ENCODE measurements around the gene PANK2. TPM values are rescaled to one million over a fixed set of nuclear protein-coding genes. Genes with fewer than 3 reads are reported as not detected.

The PANK2 gene
- total RNA-seq, 3 donors from 2014 or later, result 27.6 to 42.3 (median 29.6) TPM

GRCh38 chr20:3914446-3914845 is 25.3 kb downstream of the PANK2 start:
- TF ChIP-seq CTCF (IDR thresholded peaks at IDR 0.05), result no peak
- no peak for DNase-seq
- H3K4me3 ChIP-seq, result no peak overlapping the region
- H3K36me3 ChIP-seq (ENCODE audit: low read depth), result no peaks in the 10 kb centered on the region
- no peaks in the 10 kb centered on the region for H3K9me3 ChIP-seq
- H3K4me1 ChIP-seq (ENCODE audit: low read depth), result peaks cover 32% of the 10 kb centered on the region
- ATAC-seq, result no peak
- intact Hi-C loops (cut with DNase I, micrococcal nuclease), result no loop called here

- no peak for DNase-seq
- ATAC-seq, result no peak
- no peaks in the 10 kb centered on the region for H3K36me3 ChIP-seq (ENCODE audit: low read depth)
Measured at GRCh38 chr20:3915691-3916090, 26.5 kb downstream of the PANK2 start.

GRCh38 chr20:3916364-3916763 is 27.2 kb downstream of the PANK2 start:
- TF ChIP-seq CTCF (IDR thresholded peaks at IDR 0.05), result no peak
- Histone ChIP-seq H3K4me1 (ENCODE audit: low read depth) (peaks cover 19% of the 10 kb centered on the region), H3K9me3 (no peaks in the 10 kb centered on the region), H3K4me3 (no peak overlapping the region), H3K36me3 (ENCODE audit: low read depth) (no peaks in the 10 kb centered on the region)
- DNase-seq (no peak), ATAC-seq (no peak)
- intact Hi-C loops (cut with DNase I, micrococcal nuclease), result no loop called here

More at GRCh38 chr20:3915691-3916090, 26.5 kb downstream of the PANK2 start:
- TF ChIP-seq CTCF (IDR thresholded peaks at IDR 0.05), result no peak
- H3K9me3 ChIP-seq, result no peaks in the 10 kb centered on the region
- H3K4me3 ChIP-seq, result no peak overlapping the region
- H3K4me1 ChIP-seq (ENCODE audit: low read depth), result peaks cover 24% of the 10 kb centered on the region
- intact Hi-C loops (cut with DNase I, micrococcal nuclease), result no loop called here

GRCh38 chr20:3919352-3919751 is 30.2 kb downstream of the PANK2 start:
- H3K36me3 ChIP-seq (ENCODE audit: low read depth), result no peaks in the 10 kb centered on the region
- ATAC-seq, result no peak
- intact Hi-C loops (cut with DNase I, micrococcal nuclease), result no loop called here

GRCh38 chr20:3922223-3922982 is 33.2 kb downstream of the PANK2 start:
- H3K4me1 ChIP-seq (ENCODE audit: low read depth), result no peaks in the 10 kb centered on the region
- TF ChIP-seq CTCF (IDR thresholded peaks at IDR 0.05), result no peak
- intact Hi-C loops (cut with DNase I, micrococcal nuclease), result no loop called here
- ATAC-seq (no peak), DNase-seq (no peak)
- H3K36me3 ChIP-seq (ENCODE audit: low read depth), result no peaks in the 10 kb centered on the region
- no peaks in the 10 kb centered on the region for H3K9me3 ChIP-seq
- H3K4me3 ChIP-seq, result no peak overlapping the region

More at GRCh38 chr20:3919352-3919751, 30.2 kb downstream of the PANK2 start:
- DNase-seq, result no peak
- H3K9me3 ChIP-seq, result no peaks in the 10 kb centered on the region
- H3K4me3 ChIP-seq, result no peak overlapping the region
- TF ChIP-seq CTCF (IDR thresholded peaks at IDR 0.05), result no peak
- H3K4me1 ChIP-seq (ENCODE audit: low read depth), result peaks cover 6% of the 10 kb centered on the region

All from mucosa of descending colon (tissue), 3 donors.